NCI-H2196 (cell line): ENCODE results near the gene WASHC3.
"Not testable (repeated sequence)": the region's sequence is repeated elsewhere in the genome, so short reads cannot be mapped to it uniquely, and the experiment has no call there.

Experiments used
- DNase-seq: peaks from one replicate; lab custom pipeline; 2025; ENCODE audit not compliant: unreplicated experiment; lab: John Stamatoyannopoulos, UW

Gene WASHC3

GRCh38 chr12:102051431-102051965 lies 10.3 kb downstream of the WASHC3 start:
- no peak for DNase-seq

- DNase-seq: no peak
Measured at GRCh38 chr12:102050660-102051430, 10.9 kb downstream of the WASHC3 start.

- DNase-seq: no peak
Measured at GRCh38 chr12:102043928-102044327, 17.9 kb downstream of the WASHC3 start.

- no peak for DNase-seq
Measured at GRCh38 chr12:102033991-102034745, 27.6 kb downstream of the WASHC3 start.

GRCh38 chr12:102031852-102032251 lies 29.9 kb downstream of the WASHC3 start:
- no peak for DNase-seq

GRCh38 chr12:102029141-102029540 lies 32.6 kb downstream of the WASHC3 start:
- no peak for DNase-seq

- no peak for DNase-seq
Measured at GRCh38 chr12:102026728-102027127, 35.1 kb downstream of the WASHC3 start.

GRCh38 chr12:102024765-102025164 lies 37.0 kb downstream of the WASHC3 start:
- no peak for DNase-seq

GRCh38 chr12:102023343-102023930 lies 38.4 kb downstream of the WASHC3 start:
- DNase-seq: no peak

GRCh38 chr12:102022286-102022685 lies 39.5 kb downstream of the WASHC3 start:
- no peak for DNase-seq

- DNase-seq: no peak
Measured at GRCh38 chr12:102021540-102022246, 40.1 kb downstream of the WASHC3 start.

GRCh38 chr12:102018607-102019006 lies 43.2 kb downstream of the WASHC3 start:
- not testable (repeated sequence) for DNase-seq

GRCh38 chr12:102016472-102016871 lies 45.3 kb downstream of the WASHC3 start:
- DNase-seq: no peak

- no peak for DNase-seq
Measured at GRCh38 chr12:102010265-102010994, 51.4 kb downstream of the WASHC3 start.

- DNase-seq: no peak
Measured at GRCh38 chr12:102009796-102010195, 52.0 kb downstream of the WASHC3 start.

- DNase-seq: no peak
Measured at GRCh38 chr12:102008615-102009126, 53.1 kb downstream of the WASHC3 start.

- DNase-seq: no peak
Measured at GRCh38 chr12:102005256-102005655, 56.5 kb downstream of the WASHC3 start.

GRCh38 chr12:101997102-101997501 lies 64.7 kb downstream of the WASHC3 start:
- DNase-seq: no peak

GRCh38 chr12:101995684-101996083 lies 66.1 kb downstream of the WASHC3 start:
- DNase-seq: no peak

- DNase-seq: no peak
Measured at GRCh38 chr12:101992091-101992490, 69.7 kb downstream of the WASHC3 start.
